NCI-H460 (cell line): ENCODE measurements around the gene ZBTB7B. TPM values are rescaled to one million over a fixed set of nuclear protein-coding genes. Genes with fewer than 3 reads are reported as not detected.

Experiments used
- DNase-seq: peaks from one replicate; pipeline ENCODE4 v3.0.0-alpha.2; 2016; ENCODE audit warnings: low read depth; ENCODE audit errors: extremely low read depth
- total RNA-seq: library from RNA; depleted of rRNA; stranded (reverse); fragments of >200 nt; shearing (Covaris generic); gene quantifications from 2 replicates; pipeline ENCODE4 v1.2.3, GENCODE V29; 2014

The ZBTB7B gene
- total RNA-seq, 1 experiment from 2014 or later: 52.8 TPM

DNA sequence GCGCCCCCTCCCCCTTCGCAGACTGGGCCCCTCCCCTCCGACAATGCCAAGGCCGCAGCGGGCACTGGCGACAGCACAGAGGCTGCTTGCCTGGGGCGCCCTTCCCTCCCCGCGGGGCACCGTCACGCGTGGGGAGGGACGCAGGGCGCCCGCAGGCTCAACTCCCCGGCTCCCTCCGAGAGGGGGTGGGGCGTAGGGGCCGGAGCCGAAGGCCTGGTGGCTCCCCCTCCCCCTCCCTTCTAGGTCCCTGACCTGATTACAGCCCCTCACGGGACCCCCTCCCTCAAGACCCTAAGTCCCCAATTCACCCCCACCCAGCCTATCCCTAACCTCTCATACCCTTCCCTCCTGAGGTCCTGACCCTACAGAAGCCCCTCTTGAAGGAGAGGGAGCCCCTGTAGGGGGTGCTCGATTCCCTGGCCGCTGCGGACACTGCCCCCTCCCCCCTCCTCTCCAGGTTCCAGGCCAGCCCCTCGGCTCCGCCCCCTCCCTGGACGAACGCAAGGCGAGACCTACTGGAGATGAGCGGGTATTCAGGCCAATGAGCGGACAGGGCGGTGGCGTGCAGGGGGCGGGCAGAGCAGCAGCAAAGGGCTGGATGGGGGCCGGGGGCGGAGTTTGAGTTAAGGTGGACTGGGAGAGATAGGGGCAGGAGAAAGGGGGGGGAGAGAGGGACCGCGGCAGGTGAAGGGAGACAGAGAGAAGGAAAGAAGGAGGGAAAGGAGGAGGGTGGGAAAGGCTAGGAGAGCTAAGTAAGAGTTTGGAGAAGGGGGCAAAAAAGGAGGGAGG is 733 bp upstream of the ZBTB7B start:
- peak; percentile 100 for DNase-seq

DNA sequence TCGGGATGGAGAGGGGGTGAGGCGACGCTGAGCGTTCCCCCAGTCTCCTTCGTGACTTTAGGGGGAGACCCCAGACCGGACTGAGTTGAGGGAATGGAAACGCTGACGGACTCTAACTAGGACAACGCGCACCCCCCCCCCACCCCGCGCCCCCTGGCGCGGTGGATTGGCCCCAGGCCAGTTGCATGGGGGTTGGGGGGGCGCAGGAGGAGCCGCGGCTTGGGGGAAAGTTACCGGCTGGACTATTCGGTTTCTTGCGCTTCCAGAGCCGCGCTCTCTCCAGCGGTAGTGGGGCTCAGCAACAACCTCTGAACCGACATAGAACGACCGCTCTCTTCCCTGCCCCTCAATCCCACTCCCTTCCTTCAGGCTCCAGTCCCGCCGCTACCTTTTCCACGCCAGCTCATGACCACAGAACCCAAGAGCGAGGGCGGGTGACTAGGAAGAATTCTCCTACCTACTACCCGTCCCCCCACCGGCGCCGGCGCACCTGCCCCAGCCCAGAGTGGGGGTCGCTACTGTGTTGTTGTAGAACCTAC is 694 bp downstream of the ZBTB7B start:
- peak; percentile 39 for DNase-seq

DNA sequence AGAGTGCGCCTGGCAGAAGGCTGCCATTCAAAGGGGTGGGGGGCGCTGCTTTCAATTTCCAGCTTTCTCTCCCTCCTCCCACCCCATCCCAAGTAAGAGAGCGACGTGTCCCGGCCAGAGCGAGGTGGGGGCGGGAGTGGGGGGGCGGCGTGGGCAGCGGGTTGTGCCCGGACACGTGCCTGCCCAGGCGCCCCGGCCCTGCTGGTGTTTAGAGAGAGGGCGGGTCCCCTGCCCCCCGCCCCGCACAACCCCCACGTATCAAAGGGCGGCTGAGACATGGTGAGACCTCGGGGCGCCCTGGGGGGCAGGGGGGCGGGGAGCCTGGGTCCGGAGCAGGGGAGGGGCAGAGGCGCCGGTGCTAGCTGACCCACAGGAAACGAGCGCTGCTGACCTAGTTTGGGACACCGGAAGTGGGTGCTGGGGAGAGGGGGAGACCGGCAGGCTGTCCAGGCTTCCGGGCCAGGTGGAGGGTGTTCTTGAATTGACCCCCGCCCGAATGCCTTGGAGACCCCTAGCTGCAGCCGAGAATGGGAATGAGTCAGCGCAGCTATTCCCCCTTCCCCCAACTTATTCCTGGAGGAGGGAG is 1.3 kb downstream of the ZBTB7B start:
- peak; percentile 88 for DNase-seq

DNA sequence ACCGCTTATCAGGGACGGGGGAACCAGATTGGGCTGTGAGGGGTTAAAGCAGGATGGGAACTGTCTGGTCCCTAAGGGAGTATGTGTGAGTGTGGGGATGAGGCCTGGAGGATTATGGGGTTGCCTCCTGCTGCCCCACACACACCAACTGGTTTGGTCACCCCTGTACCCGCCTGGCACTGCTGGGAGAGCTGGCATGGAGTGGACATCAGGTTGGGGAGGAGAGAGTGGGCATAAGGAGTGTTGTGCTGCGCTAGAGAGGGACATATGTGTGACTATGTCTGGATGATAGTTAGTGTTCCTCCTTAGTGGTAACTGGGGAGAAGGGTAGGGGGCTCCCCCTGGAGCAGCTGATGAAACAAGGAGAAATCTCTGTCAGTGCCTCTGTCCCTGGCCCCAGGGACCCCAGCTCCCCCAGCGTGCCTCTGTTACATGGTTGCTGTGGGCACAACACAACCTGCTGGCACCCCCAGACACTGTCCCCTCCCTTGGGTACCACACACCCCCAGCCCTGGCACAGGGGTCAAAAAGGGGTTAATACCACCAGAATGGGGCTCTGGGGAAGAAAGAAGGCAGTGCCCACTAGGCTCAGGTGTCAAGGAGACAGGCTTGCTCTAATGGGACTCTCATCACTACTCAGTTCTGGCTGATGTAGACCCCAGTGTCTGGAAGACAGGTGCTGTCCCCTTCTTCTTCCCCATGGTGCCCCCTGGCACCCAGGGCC is 1.9 kb downstream of the ZBTB7B start:
- DNase-seq: peak; percentile 74

DNA sequence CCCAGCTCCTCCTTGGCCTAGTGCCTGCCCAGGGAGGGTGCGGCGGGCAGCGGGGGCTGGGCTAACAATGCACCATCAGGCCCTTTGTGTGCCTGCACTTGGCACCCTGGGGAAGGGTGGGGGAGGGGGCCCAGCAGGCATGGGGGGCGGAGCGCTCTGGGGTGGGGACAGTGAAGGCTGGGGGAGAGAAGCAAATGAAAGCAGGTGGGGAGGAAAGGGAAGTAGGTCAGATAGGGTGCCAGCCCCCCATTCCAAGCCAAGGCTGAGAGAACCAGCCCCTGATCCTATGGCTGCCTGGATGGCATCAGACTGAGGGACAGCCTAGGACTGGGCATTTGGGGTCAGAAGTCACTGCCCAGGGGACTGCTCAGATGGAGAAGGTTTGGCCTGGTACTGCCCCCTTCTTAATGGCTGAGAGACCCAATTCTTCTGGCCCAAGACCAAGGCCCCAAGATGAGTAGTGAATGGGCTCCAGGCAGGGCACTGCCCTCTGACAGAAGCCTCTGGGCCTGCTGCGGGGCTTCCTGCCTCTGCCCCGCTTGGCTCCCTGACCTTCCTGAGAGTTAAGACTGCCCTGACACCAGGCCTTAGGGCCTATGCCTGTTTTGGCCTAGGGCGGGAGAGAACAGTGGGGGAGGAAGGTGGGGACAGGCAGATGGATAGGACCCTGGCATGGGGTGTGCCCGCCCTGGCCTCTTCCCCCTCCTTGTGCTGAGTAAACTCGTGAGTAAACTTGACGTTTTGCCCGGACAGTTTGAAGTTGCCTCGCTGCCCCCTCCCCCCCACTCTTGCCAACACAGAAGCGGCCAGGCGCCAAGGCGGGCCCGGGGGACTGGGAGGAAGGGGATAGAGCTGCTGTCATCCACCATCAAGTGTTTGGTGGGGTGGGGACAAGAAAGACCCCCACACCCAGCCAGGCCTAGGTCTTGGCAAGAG is 2.7 kb downstream of the ZBTB7B start:
- peak; percentile 53 for DNase-seq

DNA sequence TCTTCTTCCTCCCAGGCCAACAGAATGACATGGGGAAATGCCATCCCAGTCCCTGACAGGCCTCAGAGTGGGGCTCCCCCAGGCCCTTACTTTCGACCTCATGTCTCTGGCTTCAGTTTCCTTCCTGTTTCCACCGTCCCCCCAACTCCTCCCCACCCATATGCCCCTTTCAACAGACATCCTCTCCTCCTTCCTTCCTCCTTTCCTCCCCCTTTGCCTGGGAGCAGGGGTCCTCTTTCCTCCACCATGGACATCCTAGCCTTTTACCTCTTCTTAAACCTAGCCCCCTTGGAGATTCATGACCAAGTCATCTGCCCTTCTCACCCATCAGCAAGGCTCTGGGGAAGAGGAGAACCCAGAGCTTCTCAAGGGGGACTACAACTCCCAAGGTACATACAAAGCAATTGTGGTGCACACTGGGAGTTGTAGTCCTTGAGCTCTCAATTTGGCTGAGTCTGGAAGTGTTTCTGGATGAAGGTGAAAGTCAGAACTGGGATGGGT is 4.0 kb downstream of the ZBTB7B start:
- DNase-seq: no peak

DNA sequence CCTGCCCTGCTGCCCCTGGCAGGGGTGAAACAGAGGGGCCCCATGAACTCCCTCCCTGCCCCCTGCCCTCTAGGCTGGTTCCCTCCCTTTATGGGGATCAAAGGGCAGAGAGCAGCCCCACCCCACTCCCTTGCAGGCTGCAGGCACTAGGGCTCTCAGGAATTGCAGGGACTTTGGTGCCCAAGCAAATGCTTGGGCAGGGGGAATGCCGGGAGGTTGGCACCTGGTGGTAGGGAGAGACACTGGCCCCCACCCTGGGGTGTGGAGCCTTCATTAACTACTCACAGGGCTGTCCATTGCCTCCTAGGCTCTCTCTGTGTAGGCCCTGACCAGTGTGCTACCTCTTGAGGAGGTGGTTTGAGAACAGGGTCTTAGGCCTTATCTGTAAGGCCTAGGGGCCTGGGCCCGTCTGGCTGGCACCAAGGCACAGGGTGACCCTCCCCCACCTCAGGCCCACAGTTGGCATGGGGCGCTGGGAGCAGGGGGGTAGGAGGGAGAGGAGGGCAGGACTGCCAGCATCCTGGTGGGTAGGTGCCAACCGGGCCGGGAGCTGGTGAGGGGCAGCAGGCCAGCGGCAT is 4.7 kb downstream of the ZBTB7B start:
- DNase-seq: no peak

DNA sequence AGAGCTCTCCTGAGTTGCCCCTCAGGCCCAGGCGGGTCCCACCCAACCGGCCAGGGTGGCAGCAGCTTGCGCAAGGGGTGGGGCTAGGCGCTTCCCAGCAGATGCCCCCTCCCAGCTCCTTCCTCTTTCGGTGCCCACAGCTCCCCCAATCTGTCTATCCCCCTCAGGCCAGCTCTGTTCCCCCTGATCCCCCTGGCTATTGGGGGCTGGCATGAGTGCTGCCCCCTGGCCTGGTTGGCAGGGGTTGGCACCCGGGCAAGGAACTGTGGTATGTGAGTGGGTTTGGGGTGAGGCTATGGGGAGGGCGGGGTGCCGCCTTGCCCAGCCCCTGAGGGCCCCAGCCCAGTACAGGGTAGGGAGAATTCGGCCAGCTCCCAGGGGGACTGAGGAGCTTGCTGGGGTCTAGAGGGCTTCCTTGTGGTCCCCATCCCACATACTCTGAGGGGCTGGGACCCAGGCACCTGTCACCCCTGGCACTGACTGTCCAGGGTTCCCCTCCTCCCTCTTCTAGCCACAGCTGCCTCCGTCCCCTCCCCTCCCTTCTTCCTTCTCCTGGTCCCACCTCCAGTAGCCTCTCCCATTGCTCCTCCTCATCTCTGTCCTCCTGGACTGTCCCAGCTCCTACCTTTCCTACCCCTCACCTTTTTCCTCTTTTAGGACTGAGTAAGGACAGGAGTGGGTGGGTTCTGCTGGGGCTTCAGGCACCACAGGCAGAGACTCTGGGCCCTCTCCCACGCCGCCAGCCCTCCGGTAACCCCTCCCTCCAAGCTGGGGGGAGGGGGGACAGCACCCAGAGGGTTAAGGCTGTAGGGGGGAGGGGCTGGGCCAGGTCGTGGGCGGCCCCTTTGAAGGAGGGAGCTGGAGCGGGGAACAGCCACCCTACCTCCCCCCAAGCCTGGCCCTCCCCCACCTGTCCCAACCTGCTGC is 5.7 kb downstream of the ZBTB7B start:
- no peak for DNase-seq

DNA sequence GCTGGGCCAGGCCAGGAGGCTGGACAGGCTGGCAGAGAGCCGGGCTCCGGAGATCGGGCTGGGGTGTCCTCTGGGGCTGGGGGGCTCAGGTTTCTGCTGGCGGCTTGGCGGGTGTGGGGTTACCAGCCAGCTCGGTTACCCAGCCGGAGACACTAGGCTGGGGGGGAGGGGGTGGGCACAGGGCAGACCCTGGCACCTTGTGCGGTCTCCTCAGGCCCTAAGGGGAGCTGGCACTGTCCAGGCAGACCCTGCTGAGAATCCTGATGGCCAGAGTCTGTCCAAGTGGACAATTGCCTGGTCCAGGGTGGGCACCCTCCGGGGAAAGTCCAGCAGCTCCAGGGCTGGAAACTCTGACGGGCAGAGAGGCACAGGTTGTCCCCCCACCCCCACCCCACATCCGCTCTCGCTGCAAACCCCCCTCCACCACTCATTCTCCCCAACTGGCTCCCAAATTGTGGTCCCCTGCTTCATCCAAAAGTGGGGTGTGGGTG is 6.7 kb downstream of the ZBTB7B start:
- DNase-seq: no peak

DNA sequence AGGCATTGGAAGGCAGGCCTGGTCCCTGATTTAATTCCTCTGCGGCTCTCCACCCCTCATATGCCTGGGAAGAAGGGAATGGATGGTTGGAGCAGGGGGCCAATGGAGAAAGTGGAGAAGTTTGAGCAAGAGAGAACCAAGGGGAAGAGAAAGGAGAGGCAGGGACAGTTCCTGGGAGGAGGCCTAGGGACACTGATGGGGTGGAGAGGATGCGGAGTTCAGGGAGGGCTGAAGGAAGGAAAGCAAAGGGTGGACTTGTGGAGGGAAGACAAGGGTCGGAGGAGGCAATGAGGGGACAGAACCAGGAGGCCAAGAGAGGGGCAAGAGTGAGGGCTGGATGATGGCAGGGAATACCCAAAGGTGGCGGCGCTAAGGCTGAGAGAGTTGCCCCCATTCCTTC is 7.1 kb downstream of the ZBTB7B start:
- no peak for DNase-seq

DNA sequence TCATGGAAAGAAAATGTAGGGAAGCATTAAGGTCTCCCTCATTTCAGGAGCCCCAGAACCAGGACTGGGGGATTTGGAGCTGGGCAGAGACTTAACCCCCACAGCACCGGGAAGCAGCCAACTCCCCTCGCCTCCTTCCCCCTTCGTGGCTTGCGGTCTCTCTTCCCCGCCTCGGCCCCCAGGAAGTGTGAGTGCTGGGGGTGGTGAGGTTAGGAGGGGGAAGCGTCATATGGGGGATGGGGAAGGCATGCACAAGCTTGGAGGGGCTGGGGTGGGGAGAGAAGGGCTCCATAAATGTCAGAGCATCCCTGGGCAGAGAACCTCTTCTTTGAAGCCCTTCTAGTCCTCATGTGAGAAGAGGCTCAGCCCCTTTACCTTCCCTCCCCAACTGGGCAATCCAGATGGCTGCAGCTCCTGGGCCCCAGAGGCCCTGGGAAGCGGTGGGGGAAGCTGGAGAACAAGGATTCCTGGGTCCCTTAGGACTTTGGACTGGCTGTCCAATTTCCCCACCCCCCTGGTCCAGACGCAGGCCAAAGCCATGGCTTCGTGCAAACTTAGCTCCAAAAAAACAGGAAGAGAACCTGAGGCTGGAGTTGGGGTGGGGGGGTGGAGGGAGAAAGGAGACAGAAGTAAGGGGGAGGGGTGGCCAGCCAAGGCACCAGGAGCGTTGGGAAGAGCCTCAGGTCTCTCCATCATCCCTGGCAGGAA is 7.8 kb downstream of the ZBTB7B start:
- DNase-seq: no peak

DNA sequence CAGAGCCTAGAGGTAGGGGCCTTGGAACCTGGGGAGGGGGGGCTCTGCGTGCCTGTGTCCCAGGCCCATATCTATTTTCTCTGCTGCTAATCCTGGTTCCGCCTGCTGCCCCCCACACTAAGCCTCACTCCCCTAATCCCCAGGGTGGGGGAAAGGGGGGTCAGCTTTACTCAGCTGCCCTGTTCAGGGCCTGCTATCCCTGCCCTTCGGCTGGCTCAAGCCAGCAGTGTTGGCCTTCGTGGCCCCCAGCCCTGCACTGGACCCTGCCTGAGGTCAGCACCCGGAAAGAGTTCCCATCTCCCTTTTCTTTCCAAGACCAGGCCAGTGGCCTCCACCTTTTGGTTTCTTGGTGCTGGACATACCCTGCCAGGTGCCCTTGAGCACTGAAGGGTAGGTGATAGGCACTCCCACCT is 8.4 kb downstream of the ZBTB7B start:
- no peak for DNase-seq

DNA sequence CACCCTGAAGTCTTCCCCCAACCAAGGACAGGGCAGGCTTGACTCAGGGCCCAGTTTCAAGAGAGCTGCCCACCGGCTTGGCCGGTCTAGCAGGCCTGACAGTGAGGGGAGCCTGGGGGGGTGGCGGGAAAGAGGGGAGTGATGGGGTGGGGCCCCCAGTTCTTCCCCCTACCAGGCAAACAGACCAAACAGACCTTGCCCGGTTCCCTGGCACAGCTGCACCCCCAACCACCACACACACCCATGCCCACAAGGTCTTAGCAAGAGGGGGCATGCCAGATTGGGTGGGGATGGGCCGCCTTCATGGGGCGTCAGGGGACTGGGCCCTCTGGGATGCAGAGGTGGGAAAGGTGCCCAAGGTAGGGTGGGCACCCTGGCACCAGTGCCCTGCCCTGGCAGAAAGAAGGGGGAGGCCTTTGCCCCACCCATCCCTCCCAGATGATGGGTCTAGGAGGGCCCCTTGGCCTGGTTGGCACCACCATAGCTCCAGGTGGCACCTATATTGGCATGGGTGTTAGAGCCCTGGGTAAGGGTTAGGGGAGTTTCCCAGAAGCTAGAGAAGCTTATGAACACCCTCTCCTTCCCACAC is 8.9 kb downstream of the ZBTB7B start:
- DNase-seq: no peak

DNA sequence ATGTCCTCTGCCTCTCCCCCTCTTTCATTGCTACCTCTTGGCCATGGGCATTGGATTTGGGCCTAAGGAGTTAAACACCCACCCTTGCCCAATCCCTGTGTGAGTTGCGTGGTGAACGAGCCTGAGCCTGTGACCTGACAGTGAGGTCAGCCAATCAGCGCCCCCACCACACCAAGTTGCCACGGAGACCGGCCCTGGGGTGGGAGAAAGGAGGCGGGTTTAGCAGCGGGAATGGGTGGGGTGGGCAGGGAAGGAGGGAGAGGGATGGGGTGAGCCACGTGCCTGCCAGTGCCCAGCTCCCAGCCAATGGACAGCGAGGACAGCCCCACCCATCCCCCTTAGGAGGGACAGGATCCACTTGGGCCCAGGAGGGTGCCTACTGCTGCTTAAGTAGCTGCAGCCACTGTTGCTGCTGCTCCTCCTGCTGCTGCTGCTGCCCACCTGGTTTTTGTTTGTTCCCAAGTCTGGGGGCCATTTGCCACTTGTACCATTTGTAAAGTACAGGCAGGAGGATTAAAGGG is 9.5 kb downstream of the ZBTB7B start:
- peak; percentile 59 for DNase-seq

DNA sequence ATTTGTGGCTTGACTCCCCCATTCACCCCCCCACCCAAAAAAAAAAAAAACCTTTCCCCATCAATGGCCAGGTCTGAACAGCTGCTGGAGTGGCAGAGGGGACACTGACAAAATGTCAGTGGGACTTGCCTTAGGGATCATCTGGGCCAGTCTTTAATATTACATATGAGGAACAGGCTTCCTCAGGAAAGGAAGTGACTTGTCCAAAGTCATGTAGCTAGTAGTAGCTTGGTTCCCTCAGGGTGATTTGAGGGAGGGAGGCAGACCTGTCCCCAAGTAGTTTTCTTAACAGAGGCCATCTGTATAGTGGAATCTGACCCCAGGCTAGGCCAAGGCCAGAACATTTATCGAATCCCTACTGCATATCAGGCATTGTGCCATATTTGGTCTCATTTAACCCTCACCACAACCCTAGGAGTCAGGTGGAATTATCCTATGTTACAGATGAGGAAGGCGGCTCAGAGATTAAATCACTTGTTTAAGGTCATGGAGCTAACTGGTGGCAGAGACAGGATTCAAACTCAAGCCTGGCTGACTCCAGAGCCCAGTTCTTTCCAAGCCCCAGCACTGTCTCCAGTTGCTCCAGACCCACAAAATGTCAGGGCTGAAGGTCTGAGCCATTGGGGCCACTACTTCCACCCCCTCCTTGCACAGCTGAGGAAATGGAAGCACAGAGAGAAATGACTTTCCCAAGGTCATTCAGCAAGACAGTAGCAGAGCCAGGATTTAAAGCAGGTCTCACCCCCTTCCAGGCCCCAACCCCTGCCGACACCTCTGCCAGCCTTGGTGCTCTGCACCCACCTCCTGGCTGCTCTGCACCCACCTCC is 10.4 kb downstream of the ZBTB7B start:
- no peak for DNase-seq

DNA sequence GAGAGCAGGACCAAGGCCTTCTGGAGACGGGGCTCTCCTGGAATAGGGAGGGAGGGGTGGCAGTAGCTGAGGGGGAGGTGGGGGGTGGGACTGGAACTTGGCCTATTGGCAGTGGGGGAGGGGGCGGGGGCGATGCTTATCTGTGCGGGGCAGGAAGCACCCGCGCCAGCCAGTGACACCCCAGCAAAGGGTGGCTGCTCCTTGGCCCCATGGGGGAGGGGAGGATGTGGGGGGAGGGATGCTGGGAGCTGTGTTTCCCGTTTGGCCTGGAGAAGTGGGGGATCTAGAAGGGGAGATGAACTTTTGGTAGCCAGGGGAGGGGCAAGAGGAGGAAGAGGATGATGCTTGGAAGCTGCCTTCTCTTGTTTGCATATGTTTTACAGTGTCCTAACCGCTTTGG is 11.0 kb downstream of the ZBTB7B start:
- DNase-seq: no peak
